ENCODE measurements around the gene PVALEF.

- TF ChIP-seq EZH2phosphoT487 (IDR thresholded peaks at IDR 0.05; ENCODE audit: insufficient read depth, low read depth) (no peak), EZH2 (IDR thresholded peaks at IDR 0.05; ENCODE audit: insufficient read depth, poor library complexity, severe bottlenecking) (no peak)
These were observed 5.6 kb downstream of the PVALEF start for GRCh38 chr17:81170727-81171494.

Measured in GM23248 (cell line).